HG02852 (cell line): ENCODE data around the gene SRP72.
"Not testable (repeated sequence)": the region's sequence is repeated elsewhere in the genome, so short reads cannot be mapped to it uniquely, and the experiment has no call there.

Experiments
- ATAC-seq: cut with Tn5 transposase; IDR thresholded peaks from one replicate; pipeline ENCODE4 v1.9.1; 2021; ENCODE audit warnings: mild to moderate bottlenecking, moderate library complexity; ENCODE audit not compliant: unreplicated experiment

Gene SRP72

DNA sequence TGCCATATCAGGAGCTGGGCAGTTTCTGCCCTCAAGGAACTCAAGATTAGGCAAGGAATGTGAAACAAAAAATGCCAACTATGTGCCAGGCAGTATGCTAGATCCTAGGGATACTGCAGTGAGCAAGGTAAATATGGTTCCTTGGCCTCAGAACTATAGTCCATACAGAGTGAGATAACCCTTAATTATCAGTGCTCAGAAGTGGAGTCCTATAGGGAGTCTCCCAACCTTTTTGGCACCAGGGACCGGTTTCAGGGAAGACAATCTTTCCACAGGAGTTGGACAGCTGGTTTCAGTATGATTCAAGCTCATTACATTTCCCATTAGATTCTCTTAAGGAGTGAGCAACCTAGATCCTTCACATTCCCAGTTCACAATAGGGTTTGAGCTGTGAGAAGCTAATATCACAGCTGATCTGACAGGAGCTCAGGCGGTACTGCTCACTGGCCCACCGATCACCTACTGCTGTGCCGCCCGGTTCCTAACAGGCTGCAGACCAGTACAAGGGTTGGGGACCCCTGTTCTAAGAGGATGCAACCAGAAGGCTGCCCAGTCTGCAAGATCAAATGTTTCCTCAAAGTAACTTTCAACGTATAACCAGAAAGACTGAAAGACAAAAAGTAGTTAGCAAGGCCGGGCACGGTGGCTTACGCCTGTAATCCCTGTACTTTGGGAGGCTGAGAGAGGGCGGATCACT is 1.7 kb upstream of the SRP72 start:
- no peak for ATAC-seq

DNA sequence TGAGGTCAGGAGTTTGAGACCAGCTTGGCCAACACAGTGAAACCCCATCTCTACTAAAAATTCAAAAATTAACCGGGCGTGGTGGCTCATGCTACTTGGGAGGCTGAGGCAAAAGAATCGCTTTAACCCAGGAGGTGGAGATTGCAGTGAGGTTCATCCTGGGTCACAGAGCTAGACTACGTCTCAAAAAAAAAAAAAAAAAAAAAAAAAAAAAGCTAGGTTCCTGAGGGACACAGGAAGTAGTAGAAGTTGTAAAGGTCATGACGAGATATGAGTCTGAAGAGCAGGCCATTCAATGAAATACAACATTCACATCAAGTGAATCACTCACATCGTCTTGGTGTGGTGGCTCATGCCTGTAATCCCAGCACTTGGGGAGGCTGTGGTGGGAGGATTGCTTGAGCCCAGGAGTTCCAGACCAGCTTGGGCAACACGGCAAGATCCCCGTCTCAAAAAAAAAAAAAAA is 1.1 kb upstream of the SRP72 start:
- ATAC-seq, result not testable (repeated sequence)

DNA sequence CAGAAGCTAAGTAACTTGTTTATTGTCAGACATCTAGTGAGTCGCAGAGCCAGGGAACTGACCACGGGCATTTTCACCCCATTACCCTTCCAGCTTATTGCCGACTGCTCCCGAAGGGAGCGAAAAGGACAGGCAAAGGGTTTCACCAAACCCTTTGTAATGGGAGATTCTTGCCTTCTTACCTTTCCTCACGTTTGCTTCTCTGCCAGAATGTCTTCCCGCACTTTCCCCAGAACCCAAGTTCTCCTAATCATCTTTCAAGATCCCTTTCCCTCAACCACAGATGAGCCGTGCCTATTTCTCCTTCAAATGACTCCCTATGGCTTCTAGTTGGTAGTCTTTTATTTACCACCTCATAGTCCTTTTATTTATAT is 520 bp upstream of the SRP72 start:
- no peak for ATAC-seq

DNA sequence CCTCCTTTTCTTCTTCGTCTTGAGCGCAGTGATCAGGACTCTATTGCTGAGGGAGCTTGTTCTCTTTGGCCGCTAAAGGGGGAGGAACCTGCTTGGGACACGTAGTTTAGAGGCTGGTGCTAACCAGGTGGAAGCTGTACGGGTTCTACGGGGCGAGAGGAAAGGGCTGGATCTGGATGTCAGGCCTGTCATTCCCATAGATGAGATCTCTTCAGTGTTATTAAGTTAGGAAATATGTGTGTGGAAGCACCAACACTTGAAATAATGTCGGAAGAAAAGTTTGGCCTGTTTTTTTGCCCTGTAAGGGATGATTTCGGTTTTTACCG is 643 bp downstream of the SRP72 start:
- peak; percentile 46 for ATAC-seq

DNA sequence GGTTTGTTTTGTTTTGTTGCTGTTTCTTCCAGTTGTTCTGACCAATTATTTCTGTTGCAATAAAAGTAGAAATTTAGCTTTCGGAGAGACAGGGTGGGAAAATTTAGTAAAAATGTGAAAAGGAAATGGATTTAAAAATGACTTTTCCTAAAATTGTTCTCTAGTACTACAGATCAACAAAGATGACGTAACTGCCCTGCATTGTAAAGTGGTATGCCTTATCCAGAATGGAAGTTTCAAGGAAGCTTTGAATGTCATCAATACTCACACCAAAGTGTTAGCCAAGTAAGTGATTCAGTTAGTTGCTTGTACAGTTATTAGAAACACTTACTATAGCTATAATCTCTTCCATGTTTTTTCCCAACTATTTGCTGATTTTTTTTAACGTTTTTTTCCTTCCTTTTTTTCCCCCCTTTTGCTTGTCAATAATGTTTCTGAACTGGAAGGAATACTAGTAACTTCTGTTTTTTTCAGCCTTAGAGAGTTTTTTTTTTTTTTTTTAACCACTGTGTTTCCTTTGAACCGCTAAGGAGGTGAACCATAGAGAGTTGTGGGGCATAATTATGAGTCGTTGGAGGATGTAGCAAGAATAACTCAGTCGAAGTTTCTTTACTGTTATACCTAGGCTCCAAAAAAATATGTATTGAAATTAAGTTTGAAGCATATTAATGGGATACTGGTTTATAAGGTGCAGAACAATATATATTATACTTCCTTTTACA is 2.2 kb downstream of the SRP72 start:
- ATAC-seq, result no peak

DNA sequence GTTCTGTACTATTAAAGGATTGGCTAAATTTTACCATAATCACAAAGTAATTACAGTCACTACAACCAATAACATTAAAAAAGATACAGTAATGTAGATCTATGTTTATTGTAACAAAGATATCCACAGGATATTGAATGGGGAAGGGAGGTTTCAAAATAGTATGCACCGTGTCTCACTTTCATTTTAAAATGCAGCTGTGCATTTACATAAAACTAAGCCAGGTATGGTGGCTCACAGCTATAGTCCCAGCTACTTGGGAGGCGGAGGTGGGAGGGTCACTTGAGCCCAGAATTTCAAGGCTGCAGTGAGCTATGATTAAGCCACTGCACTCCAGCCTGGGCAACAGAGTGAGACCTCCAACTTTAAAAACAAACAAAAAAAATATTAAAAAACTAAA is 8.5 kb downstream of the SRP72 start:
- ATAC-seq, result peak; percentile 93

DNA sequence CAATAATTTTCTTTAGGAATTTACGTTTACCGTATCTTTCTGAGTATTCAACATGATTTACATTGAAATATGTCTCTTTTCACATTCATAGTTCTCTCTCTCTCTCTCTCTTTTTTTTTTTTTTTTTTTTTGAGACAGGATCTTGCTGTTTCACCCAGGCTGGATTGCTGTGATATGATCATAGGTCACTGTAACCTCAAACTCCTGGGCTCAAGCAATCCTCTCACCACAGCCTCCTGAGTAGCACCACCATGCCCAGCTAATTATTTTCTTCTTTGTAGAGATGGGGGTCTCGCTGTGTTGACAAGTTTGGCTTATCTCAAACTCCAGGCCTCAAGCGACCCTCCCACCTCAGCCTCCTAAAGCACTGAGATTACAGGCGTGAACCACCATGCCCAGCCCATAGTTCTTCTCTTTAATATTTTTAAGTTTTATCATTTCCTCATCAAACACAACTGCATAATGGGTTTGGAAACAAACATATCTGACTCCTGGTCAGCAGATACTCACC is 9.8 kb downstream of the SRP72 start:
- ATAC-seq, result no peak

DNA sequence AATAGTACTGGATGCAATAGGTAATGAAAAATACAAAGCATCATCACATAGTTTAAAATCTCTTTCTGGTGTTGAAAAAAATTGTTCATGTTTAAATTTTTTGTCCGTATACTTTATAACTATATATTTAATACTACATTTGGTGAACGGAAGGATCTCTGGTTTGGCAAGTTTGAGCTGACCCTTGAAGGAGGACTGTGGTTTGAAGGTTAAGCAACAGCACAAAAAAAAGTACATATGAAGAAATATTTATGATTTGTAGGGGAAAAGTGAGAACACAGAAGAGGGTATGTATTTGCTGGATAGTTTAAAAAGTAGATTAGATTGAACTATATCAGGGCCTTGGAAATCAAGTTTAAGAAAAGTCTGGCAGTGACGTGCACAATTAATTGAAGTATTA is 13.3 kb downstream of the SRP72 start:
- ATAC-seq, result no peak

DNA sequence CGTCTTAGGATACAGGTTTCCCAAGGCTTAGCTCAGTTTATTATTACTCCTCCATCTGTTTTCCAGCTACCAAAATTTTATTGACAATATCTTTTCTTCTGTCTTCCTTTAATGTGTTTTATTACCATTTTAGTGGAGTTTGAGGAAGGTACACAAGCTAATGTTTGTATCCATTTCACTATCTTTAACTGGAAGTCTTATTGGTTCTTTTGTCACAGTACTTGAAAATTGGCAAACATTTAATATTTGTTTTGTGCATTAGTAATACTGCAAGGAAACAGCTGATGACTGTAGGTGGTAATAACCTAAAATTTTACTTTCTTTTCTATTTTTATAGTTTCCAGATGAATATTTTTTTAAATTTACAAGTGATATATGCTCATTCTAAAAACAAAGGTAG is 28.8 kb downstream of the SRP72 start:
- no peak for ATAC-seq

DNA sequence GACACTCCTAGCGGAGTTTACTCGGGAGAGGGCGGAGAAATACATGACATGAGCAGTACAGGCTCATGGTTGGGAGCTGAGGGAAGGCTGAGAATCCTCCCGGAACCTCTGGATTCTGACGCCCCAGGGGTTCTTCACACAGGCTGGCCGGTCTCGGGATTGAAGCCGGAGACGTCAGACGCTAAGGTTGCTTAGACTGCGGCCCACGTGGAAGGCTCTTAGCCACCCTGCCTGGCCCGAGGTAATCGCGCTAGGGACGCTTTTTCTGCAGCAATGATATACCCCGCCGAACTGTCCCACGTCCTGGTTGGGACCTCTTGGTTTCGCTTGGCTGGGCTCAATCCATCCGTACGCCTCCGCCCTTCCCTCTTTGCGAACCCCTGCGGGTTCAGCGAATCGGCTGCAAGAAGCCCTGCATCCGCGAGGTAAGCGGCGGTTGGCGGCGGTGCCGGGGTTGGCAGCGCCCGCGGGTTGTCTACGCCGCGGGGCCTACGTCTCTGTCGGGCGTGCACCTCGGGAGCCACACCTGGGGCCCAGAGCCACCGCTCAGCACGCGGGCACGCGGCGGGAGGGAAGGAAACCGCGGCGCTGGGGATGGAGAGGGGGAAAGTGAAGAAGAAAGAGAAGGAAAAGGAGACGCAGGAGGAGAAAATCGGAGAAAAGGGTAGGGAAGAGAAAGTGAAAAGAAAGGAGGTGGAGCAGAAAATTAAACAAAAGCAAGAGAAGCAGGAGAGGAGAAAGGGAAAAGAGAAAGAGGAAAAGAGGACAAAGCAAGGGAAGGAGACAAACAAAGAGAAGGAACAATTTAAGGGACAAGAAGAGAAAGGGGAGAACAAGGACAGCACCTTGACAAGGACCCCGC is 38.1 kb downstream of the SRP72 start, which contains the start of gene ARL9:
Gene ARL9 (plus strand): TSS at position 523 of the 862 bp plus-strand sequence. CDS start 72 bp downstream, at position 595.
- peak; percentile 71 for ATAC-seq

DNA sequence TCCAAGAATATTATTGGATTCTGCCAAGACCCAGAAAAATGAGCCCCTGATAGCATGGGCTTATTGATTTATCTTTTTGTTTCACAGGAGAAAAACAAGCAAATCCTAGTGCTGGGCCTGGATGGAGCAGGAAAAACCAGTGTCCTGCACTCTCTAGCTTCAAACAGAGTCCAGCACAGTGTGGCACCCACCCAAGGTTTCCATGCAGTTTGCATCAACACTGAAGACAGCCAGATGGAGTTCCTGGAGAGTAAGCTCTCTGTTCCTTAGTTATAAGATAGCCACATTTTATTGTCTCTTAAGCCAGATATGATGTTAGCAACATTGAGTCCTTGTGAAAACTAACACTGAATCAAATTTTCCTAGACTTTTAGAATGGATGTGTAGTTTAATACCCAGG is 43.7 kb downstream of the SRP72 start:
- no peak for ATAC-seq

DNA sequence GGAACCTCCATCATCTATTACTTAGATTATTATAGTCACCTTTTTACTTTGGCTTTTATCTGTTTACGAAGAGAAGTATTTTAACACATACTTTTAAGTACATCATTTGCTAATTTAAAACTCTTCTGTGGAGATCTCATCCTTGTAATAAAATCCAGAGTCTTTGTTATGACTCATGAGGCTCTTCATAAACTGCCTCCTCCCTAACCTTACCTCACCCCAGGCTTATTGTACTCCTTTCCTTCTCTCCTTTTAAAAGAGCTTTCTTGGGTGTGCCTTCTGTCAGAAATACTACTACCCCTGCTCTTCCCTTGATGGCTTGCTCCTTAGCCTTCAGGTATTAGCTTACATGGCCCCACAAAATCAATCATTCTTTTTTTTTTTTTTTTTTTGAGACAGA is 44.7 kb downstream of the SRP72 start:
- no peak for ATAC-seq

DNA sequence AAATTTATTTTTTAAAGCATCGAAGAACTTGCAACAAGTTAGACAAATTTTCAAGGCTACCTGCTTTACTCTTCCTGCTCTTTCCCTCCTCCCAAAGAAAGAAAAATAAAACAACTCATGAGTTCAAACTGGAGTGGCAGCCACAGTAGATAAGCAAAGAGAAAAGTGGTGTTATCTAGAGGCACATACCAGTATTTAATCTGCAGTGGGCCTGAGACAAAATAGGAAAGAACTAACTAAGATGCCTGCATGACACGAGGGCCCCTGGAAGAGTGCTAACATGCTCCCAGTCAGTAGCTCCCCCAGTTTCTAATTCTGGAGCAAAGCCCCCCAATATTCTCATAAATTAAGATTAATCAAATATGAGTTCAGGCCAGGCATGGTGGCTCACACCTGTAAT is 46.1 kb downstream of the SRP72 start:
- no peak for ATAC-seq

DNA sequence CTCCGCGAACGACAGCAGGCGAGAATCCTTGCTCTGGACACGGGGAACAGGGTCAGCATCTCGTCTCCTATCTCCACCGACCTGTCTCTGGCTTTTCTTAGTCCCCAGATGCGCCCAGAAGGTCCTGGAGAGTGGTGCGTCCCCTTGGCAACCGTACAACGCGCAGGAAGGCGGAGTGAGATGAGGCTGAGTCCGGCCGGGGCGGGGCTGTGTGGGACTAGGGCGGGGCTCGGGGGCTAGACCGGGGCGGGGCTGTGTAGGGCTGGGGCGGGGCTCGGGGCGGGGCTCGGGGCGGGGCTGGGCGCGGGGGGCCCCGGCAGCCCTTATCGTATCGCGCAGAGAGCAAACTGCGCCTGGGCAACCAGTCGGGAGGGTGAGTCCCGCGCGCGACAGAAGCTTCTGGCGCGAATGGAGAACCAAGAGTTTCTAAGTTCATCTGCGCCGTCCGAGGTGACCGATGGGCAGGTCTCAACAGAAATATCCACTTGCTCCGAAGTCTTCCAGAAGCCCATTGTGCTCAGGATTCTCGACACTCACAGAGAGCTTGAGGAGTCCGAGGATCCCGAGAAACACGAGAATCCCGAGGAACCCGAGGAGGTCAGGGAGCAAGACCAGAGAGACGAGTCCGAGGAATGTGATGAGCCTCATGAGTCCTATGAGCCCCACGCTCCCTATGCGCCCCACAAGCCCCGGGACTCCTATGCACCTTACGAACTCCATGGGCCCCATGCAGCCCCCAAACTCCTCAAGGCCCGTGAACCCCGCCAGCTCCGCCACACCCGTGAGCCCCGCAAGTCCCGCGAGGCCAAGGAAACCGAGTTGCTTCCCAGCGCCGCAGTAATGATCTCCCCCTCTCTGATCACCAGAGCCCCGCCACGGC is 63.1 kb downstream of the SRP72 start:
- peak; percentile 100 for ATAC-seq

DNA sequence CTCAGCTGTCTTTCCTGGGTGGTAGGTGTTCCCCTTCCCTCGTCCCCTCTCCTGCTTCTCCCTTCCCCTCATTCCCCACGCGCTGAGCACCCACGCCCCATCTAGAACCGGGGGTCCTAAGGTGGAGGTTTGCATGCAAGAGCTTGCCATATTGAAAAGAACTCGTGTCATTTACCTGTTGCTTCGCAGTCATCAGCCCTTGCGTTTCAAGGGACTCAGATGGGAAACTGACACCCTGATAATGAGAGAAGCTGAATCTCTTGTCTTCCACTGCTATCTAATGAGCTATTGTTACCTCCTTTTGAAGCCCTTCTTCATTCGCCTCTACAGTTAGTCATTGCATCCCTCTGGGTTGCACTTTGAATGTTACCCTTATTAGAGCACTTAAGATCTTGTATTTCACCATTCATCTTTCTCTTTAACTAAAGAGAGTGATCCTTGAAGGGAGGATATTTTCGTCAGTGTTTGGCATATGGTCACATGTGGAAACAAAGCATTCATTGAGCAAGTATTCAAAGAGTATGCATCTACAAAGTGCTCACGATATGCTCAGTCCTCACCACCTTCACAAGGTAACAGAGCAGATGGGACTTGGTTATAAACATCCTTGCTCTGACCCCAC is 63.8 kb downstream of the SRP72 start:
- no peak for ATAC-seq

DNA sequence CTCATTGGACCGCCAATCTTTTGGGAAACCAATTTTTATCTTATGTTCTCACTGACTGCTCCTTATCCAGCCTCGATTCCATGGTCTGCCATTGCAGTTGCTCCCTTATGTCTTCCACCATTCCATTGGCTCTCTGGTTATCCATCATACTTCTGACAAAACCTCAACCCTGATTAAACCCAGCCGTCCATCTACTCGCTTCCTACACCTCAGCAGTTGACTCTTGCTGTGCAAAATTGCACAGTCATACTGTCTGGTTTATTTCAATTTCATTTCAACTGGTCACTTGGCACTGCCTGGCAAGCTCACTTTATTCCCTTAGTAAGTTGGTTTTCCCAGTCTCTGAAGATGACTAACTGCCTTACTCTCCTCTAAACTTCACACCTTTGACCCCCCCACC is 64.4 kb downstream of the SRP72 start:
- no peak for ATAC-seq

DNA sequence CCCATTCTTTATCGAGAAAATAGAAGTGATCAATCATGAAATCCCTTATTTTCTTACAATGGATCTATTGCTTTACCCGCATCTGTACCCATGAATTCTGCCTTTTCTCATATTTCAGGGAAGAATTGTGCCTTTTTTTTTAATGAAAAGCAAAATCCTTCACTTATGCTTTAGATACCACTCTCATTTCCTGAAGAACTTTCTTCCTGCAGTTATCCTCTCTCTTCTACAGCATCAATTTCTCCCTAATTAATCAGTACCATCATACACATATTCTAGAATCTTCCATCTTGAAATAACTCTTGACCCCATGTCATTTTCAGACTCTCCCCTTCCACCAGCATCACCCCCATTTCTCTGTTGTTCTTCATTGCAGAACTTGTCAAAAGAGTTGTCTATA is 64.8 kb downstream of the SRP72 start:
- ATAC-seq, result no peak

DNA sequence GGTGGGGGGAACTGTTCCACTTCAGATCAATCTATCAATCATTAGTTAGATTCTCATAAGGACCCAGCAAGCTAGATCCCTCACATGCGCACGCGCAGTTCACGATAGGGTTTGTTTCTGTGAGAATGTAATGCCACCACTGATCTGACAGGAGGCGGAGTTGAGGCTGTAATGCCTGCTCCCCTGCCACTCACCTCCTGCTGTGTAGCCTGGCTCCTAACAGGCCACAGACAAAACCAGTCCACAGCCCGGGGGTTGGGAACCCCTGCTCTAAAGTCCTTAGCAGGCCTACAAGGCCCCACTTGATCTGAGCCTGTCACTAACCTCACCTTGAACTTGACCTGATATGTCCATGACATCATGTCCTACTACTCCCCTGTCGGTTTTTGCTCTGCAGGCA is 68.5 kb downstream of the SRP72 start:
- ATAC-seq, result no peak

DNA sequence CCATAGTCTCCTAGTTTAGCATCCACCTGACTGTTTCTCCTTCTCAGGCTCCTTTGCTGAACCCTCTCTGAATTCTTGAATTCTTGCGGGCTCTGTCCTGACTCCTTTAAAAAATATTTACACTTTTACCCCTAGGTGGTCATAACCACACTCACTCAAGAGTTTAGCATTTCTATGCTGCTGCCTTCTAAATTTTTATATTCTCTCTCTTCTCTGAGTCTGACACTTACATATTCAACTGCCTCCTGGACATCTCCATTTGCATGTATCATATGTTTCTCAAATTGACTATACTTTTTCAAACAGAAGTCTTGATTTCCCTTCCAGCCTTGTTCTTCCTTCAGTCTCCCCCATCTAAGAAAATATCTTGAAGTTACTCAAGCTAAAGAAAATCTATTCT is 69.7 kb downstream of the SRP72 start:
- no peak for ATAC-seq

DNA sequence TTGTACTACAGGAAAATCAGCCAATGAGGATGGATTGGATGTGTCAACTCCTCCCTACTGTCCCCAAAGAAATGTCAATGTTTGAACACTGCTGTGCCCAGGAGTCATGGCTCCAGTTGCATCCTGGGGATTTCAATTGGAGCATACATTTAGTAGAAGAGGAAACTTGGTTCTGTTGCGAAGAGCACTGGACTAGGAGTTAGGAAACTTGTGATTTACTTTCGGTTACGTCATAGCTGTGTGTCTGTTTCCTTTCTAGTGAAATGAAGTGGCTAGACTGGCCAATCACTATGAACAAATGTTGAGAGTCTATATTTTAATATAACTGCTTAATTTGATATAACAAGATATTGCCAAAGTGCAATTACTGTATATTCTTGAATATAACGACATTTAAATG is 73.4 kb downstream of the SRP72 start:
- ATAC-seq, result no peak
